GM21723 (cell line): ENCODE measurements around the gene MECP2.

Experiments
- ATAC-seq: cut with Tn5 transposase; IDR thresholded peaks from one replicate; pipeline ENCODE4 v1.9.1; 2021; ENCODE audit warnings: mild to moderate bottlenecking, moderate library complexity; ENCODE audit not compliant: unreplicated experiment

MECP2 gene

DNA sequence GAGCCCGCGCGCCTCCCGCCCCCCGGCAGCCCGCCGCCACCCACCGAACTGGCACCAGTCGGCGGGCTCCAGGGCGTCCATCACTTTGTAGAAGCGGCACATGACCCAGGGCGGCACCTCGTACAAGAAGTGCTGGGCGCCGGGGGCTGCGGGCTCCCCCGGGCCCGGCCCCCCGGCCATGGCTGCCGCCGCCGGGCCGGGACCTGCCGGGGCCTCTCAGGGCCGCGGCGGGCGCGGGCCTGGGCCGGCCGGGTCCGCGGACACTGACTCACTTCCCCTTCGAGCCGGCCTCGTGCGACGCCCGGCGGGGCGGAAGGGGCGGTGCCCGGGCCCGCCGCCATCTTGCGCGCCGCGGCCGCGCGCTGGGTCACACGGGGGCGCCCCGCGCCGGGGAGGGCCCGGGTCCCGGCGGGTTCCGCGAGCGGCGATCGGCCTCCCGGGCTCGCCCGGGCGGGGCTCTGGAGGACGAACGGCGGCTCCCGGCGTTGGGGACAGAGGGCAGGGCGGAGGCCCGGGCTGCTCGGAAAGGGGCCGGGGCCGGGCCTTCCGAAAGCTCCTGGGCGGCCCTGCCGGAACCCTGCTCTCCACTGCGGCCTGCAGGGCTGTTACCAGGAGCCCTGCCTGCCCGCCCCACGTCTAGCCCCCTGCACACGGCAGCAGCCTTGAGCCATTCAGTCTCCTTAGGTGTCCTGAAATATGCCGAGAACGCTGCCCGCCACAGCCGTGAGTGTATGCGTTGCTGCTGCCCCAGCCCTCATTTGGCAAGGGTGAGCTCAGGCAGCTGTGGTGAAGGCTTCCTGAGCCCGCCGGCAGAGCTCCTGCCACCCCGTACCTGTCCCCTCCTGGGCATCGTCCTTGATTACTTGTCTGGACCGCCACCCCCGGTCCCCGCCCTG lies 77.6 kb downstream of the MECP2 start, which contains the start of gene IRAK1:
Gene IRAK1 (minus strand): TSS at position 270 of the 896 bp plus-strand sequence. CDS start 90 bp downstream, at position 180.
- peak; percentile 64 for ATAC-seq

- ATAC-seq, result peak; percentile 17
Measured at GRCh38 chrX:154019061-154019621, 78.4 kb downstream of the MECP2 start.

DNA sequence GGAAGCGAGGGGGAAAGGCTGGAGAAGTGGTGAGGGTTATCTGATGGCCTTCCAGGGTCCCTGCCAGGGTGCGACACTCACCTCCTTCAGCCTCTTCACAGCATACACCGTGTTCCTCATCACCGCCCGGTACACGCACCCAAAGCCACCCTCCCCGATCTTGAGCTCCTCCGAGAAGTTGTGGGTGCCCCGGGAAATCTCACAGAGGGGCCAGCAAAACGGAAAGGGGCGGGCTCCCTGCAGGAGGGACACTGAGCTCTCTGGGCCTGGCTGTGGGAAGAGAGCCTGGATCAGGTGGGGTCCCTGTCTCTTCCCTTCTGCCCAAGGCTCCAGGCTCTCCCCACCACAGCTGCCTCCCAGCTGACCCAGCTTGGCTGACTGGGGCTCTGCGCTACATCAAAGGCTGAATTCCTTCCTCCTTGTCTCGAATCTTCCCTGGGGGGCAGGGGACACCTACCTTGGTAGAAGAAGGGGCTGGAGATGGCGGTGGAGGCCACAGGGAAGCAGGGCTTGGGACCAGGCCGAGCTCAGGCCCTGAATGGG lies 78.9 kb downstream of the MECP2 start:
- no peak for ATAC-seq

DNA sequence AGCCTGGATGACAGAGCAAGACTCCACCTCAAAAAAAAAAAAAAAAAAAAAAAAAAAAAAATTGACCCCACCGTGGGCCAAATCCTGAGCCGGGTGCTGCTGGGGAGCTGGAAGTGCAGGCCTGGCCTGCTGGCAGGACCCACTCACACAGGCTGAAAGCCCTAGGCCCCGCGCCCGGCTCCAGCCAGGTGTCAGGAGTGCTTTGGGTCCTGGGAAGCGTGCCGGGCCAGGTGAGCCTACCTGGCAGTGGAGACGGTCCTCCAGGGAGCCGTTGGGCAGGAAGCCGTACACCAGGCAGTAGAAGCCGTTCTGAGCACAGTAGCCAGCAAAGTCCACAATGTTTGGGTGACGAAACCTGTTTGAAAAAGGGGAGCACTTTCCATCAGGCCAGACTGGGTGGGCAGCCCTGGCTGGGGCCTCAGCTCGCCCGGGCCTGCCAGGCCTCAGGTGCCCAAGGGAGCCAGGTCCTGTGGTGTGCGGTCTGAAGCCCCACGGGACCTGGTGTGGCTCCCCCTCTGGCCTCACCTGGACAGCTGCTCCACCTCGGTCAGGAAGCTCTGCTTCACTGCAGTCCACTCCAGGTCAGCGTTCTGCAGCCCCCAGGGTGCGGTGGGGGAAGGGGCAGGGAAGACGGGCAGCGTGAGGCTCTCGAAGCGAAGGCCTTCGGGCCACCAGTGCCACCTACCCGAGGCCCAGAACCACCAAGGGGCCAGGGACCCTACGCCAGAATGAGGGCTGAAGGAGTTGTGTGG lies 79.6 kb downstream of the MECP2 start:
- ATAC-seq, result no peak

DNA sequence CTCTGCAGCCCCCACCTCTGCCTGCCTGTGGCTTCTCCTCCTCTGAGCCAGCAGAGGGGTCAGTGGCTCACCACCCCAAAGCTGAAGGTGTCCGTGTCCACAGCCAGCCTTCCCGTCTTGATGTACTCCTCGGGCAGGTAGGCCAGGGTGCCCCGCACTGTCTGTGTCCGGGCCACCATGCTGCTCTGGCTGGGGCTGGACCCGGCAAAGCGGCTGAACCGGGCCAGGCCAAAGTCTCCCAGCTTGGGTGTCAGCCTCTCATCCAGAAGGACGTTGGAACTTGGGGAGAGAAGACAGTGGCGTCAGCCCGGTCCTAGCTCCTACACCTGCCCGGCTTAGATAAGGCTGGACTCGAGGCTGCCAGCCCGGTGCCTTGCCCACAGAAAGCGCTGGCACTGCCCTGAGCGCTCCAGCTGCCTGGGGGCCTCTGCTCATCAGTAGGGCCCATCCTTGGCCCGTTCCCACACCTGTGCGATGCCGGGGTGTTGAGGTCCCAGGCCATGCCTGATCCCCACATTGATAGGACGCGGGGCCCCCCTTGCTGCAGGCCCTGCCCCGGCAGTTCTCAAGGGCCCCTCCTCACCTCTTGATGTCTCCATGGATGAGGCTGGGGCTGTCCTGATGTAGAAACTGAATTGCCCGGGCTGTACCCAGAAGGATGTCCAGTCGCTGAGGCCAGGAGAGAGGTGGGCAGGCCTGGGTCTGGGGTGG lies 81.0 kb downstream of the MECP2 start:
- no peak for ATAC-seq

- ATAC-seq, result no peak
Measured at GRCh38 chrX:154015581-154016264, 81.8 kb downstream of the MECP2 start.

GRCh38 chrX:154014429-154015380 lies 82.8 kb downstream of the MECP2 start:
- no peak for ATAC-seq

DNA sequence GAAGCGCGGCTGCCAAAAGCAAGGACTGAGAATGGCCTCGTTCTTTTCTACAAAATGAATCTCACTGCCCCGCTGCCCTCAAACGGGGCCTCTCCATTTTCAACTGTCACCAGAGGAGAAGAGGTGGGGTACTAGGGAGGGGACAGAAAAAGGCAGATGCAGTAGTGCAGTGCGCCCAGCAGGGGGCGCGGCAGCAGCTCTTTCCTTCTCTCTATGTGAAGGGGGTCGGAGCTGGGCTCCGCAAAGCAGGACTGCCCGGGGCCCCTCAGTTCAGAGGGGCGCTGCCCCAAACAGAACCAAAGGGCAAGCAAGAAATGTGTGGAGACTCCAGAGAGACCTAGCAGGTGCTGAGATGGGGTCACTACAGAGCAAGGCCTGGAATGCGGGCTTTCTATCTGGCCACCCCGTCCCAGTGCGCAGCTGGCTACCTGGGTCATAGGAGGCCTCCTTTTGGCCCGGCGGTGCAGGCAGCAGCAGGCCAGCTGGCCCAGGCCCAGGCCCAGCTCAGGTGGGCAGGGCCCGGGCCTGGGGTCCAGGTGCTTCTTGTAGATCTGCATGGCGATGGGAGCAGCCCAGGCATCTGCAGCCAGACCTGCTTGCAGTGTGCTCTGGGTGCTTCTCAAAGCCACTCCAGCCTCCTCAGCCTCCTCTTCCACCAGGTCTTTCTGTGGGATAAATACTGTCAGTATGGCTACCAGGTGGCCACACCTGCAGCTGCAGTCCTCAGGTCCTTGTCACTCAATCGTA lies 83.7 kb downstream of the MECP2 start:
- ATAC-seq, result peak; percentile 45

- no peak for ATAC-seq
Measured at GRCh38 chrX:154013001-154013421, 84.5 kb downstream of the MECP2 start.

- no peak for ATAC-seq
Measured at GRCh38 chrX:154012336-154012991, 85.1 kb downstream of the MECP2 start.

DNA sequence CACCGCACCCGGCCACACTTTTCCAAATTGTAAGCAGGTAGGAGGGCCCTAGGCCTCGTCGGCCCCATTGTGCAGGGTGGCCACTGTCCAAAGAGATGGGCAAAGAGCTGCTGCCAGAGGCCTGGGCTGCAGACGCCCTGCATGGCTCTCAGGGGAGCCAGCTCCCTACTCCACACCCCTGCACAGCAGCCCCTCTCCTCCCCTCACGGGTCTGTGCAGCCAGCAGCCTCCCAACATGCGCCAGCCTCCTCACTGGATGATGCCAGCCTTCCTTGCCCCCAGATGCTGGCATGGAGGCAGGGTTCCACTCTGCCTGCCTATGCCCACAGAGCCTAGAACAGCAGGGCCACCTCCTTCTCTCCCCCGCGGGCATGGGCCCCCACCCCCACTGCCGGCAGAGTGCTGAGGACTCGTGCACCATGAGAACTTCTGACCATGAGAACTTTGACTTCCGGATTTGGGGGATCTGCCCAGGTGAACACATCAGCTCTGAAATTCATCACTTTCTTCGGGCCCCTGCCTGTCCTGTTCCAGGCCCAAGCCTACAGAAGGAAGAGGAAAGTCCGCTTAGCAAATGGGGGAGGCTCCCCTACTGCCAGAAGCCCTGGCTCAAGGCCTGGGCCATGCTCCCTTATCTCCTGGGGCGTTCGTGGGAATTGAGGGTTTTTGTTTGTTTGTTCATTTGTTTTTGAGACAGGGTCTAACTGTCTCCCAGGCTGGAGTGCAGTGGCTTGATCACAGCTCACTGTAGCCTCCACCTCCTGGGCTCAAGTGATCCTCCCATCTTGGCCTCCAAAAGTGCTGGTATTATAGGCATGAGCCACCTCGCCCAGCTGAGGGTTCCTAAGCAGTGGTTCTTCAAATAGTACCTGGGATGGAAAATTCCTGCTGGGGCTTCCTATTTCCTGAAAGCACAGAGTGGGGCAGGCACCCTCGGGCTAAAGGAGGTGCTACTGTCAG lies 85.9 kb downstream of the MECP2 start:
- ATAC-seq, result no peak

GRCh38 chrX:154010330-154011087 lies 87.0 kb downstream of the MECP2 start:
- no peak for ATAC-seq

DNA sequence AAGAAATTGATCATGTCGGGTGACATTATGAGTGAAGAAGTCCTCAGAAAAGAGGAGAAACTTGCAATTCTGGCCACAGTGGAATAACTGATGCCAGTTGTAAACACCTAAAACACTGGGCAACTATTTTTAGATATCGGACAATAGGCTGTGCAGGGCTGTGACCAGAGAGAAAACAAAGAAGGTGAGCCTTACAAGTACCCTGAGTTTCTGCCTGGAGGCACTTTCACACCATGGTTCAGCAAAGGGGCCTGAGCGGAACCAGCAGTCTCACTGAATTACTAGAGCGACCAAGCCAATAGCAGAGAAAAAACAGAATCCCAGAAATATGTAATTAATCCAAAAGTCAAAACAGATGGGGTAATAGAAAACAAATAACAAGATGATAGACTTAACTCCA lies 89.0 kb downstream of the MECP2 start:
- ATAC-seq, result no peak

DNA sequence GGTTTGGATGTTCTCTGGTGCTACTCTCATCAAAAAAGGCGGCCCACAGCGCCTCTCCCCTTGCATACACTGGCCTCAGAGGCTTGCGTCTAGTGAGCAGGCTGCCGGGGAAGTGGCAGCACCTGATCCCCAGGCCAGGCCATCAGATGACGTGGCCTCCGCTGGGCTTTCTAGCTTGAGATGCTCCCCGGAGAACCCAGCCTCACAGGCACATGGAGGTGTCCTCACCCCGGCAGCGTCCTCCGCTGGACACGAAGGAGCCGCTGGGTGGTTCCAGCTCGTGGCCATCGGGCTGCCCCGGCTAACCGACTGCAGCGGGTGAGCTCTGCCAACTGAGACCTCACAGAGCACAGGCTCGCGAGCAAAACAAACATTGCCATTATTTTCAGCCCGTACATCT lies 90.6 kb downstream of the MECP2 start:
- ATAC-seq, result no peak

GRCh38 chrX:154004315-154004714 lies 93.2 kb downstream of the MECP2 start:
- ATAC-seq, result no peak

GRCh38 chrX:154002215-154002719 lies 95.2 kb downstream of the MECP2 start:
- ATAC-seq, result no peak
